Neutrophil (primary cell): ENCODE measurements around the gene TOR1AIP2.

ENCODE experiments used
- H3K27ac ChIP-seq: fragments of 200-600 bp; sonication (generic); 2 replicates; pipeline ENCODE4 v1.5.1; 2016; ENCODE audit warnings: mild to moderate bottlenecking, moderate library complexity
- H3K27me3 ChIP-seq: fragments of 200-600 bp; sonication (generic); 2 replicates; pipeline ENCODE4 v1.6.0; 2016; ENCODE audit warnings: mild to moderate bottlenecking
- H3K36me3 ChIP-seq: fragments of 200-600 bp; sonication (generic); 2 replicates; pipeline ENCODE4 v1.5.1; 2017
- H3K4me1 ChIP-seq, 2 experiments: fragments of 200-600 bp in 1 of 2; sonication (generic) in 1 of 2; 1 replicate in 1 of 2; 2 replicates in 1 of 2; pipeline versions ENCODE4 v1.5.1 to v1.6.1; 2013 to 2016; ENCODE audit warnings: low read depth in 1 of 2, low read length in 1 of 2, mild to moderate bottlenecking in 1 of 2, moderate library complexity in 1 of 2; ENCODE audit not compliant: control insufficient read depth in 1 of 2, insufficient read depth in 1 of 2
- H3K4me3 ChIP-seq, 2 experiments: fragments of 200-600 bp in 1 of 2; sonication (generic) in 1 of 2; 1 replicate in 1 of 2; 2 replicates in 1 of 2; pipeline ENCODE4 v1.5.1; 2013 to 2016; ENCODE audit warnings: low read depth in 1 of 2, low read length in 1 of 2, mild to moderate bottlenecking in 1 of 2, moderate library complexity in 1 of 2
- H3K9me3 ChIP-seq: fragments of 200-600 bp; sonication (generic); 2 replicates; pipeline ENCODE4 v1.5.1; 2016
- CTCF ChIP-seq: fragments of 200-600 bp; sonication (generic); IDR thresholded peaks from 2 replicates; pipeline ENCODE4 v1.5.1; 2016; ENCODE audit warnings: antibody characterized with exemption

TOR1AIP2 gene

GRCh38 chr1:179910934-179911333, 33.3 kb upstream of the TOR1AIP2 start:
- Histone ChIP-seq H3K36me3 (peaks cover 82% of the 10 kb centered on the region), H3K4me1 (no peaks in the 10 kb centered on the region), H3K27ac (no peak overlapping the region), H3K4me3 (no peak overlapping the region), H3K9me3 (no peaks in the 10 kb centered on the region), H3K27me3 (no peaks in the 10 kb centered on the region)
- no peak for TF ChIP-seq CTCF

GRCh38 chr1:179889589-179889988, 12.0 kb upstream of the TOR1AIP2 start:
- Histone ChIP-seq H3K36me3 (peaks cover 73% of the 10 kb centered on the region), H3K27me3 (no peaks in the 10 kb centered on the region), H3K4me3 (no peak overlapping the region), H3K9me3 (no peaks in the 10 kb centered on the region), H3K27ac (no peak overlapping the region), H3K4me1 (peaks cover 45 to 47% of the 10 kb centered on the region in 2 experiments)
- TF ChIP-seq CTCF: no peak

GRCh38 chr1:179888071-179888470, 10.5 kb upstream of the TOR1AIP2 start:
- H3K27me3 ChIP-seq: no peaks in the 10 kb centered on the region
- H3K4me1 ChIP-seq: peaks cover 58 to 60% of the 10 kb centered on the region in 2 experiments
- TF ChIP-seq CTCF: no peak
- H3K9me3 ChIP-seq: no peaks in the 10 kb centered on the region
- H3K4me3 ChIP-seq: peak overlapping the region in 1 of 2 experiments; percentile 28
- peak overlapping the region; percentile 76 for H3K27ac ChIP-seq
- H3K36me3 ChIP-seq: peaks cover 61% of the 10 kb centered on the region

GRCh38 chr1:179883745-179884138, 6.1 kb upstream of the TOR1AIP2 start:
- no peak for TF ChIP-seq CTCF
- peak overlapping the region; percentile 94 to 95 for H3K4me3 ChIP-seq
- no peaks in the 10 kb centered on the region for H3K9me3 ChIP-seq
- peak overlapping the region; percentile 94 for H3K27ac ChIP-seq
- H3K27me3 ChIP-seq: no peaks in the 10 kb centered on the region
- H3K4me1 ChIP-seq: peaks cover 68 to 69% of the 10 kb centered on the region in 2 experiments
- H3K36me3 ChIP-seq: peaks cover 23% of the 10 kb centered on the region

GRCh38 chr1:179883040-179883744, 5.6 kb upstream of the TOR1AIP2 start:
- no peaks in the 10 kb centered on the region for H3K9me3 ChIP-seq
- peaks cover 19% of the 10 kb centered on the region for H3K36me3 ChIP-seq
- H3K27me3 ChIP-seq: no peaks in the 10 kb centered on the region
- H3K27ac ChIP-seq: peak overlapping the region; percentile 94
- peak overlapping the region; percentile 94 to 95 for H3K4me3 ChIP-seq
- TF ChIP-seq CTCF: no peak
- H3K4me1 ChIP-seq: peaks cover 64 to 65% of the 10 kb centered on the region in 2 experiments
